DND-41 (cell line): Measurements from ENCODE around the gene TMEM239.

Experiments used
- CTCF ChIP-seq: IDR thresholded peaks from 2 replicates; pipeline ENCODE4 v1.5.1; 2012; ENCODE audit warnings: borderline replicate concordance, low read length, moderate library complexity, mild to moderate bottlenecking; ENCODE audit not compliant: poor library complexity, severe bottlenecking; ENCODE audit errors: extremely low read depth
- EZH2 ChIP-seq: IDR thresholded peaks from 3 replicates; pipeline ENCODE4 v1.6.1; 2012; ENCODE audit warnings: borderline replicate concordance, low read depth, mild to moderate bottlenecking, moderate library complexity, low read length, inconsistent platforms; ENCODE audit not compliant: severe bottlenecking

GRCh38 chr20:2839732-2840137 lies 23.6 kb downstream of the TMEM239 start:
- TF ChIP-seq CTCF (no peak), EZH2 (no peak)
